Activated CD4-positive, alpha-beta T cell treated with anti-CD3 and anti-CD28 coated beads, Interleukin-2, amount 50 U/mL, for 4 hours (primary cell): ENCODE results near the gene GOLGA8S.
"Not testable (repeated sequence)": the region's sequence is repeated elsewhere in the genome, so short reads cannot be mapped to it uniquely, and the experiment has no call there.

Experiments used
- DNase-seq, 2 experiments: peaks; one replicate each; pipeline ENCODE4 v3.0.0-alpha.2; 2020

Gene GOLGA8S

GRCh38 chr15:23399207-23399606 lies 44.7 kb downstream of the GOLGA8S start:
- DNase-seq = not testable (repeated sequence)

GRCh38 chr15:23401627-23402026 lies 47.1 kb downstream of the GOLGA8S start:
- DNase-seq = no peak

- no peak for DNase-seq
Observed at GRCh38 chr15:23402140-23402539, 47.6 kb downstream of the GOLGA8S start.

GRCh38 chr15:23402544-23402943 lies 48.0 kb downstream of the GOLGA8S start:
- DNase-seq = no peak

GRCh38 chr15:23403550-23403949 lies 49.0 kb downstream of the GOLGA8S start:
- no peak for DNase-seq

- DNase-seq = no peak
Observed at GRCh38 chr15:23411841-23412240, 57.3 kb downstream of the GOLGA8S start.

- not testable (repeated sequence) for DNase-seq
Observed at GRCh38 chr15:23412881-23413600, 58.5 kb downstream of the GOLGA8S start.
